ENCODE results near the gene MAP3K7CL. TPM values are rescaled to one million over a fixed set of nuclear protein-coding genes. Genes with fewer than 3 reads are reported as not detected.

MAP3K7CL gene
- total and polyA plus RNA-seq, 2 of the 8 experiments (the other 6 are each of a cell fraction or from before 2014, with no cell fraction given): not detected

DNA sequence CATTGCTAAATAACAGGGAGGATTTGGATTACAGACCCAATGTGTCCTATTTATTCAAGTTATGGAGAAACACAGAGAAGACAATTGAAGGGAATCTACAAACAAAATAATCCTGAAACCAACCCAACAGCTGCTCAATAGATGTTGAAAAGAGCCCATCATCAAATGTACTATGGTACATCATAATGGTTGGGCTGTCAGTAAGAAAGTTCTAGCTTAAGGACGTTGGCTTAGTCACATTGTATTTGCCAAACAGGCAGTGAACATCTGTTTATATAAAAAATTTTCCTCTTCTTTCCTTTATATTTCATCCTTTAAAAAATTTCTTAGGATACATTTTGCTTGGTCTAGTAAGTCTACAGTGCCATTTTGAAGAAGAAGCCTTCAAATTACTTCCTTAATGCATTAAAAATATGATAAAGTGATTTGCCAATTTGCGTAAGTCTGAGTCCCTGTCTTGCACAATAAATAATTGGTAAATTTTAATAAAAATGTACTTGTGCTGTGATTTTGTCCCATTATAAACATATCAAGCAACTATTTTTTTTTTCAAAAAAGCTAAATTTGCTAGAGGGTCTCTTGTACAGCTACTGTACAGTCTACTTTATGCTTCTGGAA lies 14.4 kb downstream of the MAP3K7CL start:
- Histone ChIP-seq H2BK15ac (ENCODE audit: low read length) (no peak overlapping the region), H3K9me3 (ENCODE audit: insufficient read depth in 2 of 2, low read depth in 1 of 2, low read length in 1 of 2) (no peaks in the 10 kb centered on the region), H3K4ac (replicated peaks; ENCODE audit: insufficient read length, low read depth, low read length) (no peak overlapping the region), H4K5ac (ENCODE audit: insufficient read length, low read depth, low read length) (no peak overlapping the region), H3K4me1 (replicated peaks in 1 of 4; ENCODE audit: control insufficient read depth in 3 of 4, insufficient read depth in 4 of 4, low read length in 3 of 4) (no peaks in the 10 kb centered on the region), H3K27ac (ENCODE audit: low read depth, low read length) (no peak overlapping the region), H3K4me2 (ENCODE audit: insufficient read depth in 1 of 2, low read depth in 2 of 2, low read length in 2 of 2) (no peak overlapping the region), H2BK20ac (ENCODE audit: low read length) (no peak overlapping the region), H2BK12ac (ENCODE audit: low read depth, low read length) (no peak overlapping the region), H3K18ac (ENCODE audit: extremely low read depth, low read length) (no peak overlapping the region), H2BK5ac (ENCODE audit: low read depth, low read length) (no peak overlapping the region), H3K4me3 (ENCODE audit: extremely low read depth in 1 of 4, insufficient read depth in 2 of 4, low read depth in 3 of 4, low read length in 4 of 4) (no peak overlapping the region), H2BK120ac (replicated peaks; ENCODE audit: low read depth, low read length) (no peak overlapping the region), H3K27me3 (replicated peaks in 1 of 4; ENCODE audit: control insufficient read depth in 3 of 4, extremely low read depth in 1 of 4, insufficient read depth in 3 of 4, low read length in 3 of 4) (no peaks in the 10 kb centered on the region), H4K20me1 (replicated peaks in 1 of 2; ENCODE audit: control insufficient read depth in 1 of 2, insufficient read depth in 2 of 2, low read length in 2 of 2) (no peaks in the 10 kb centered on the region), H3K79me2 (ENCODE audit: control insufficient read depth in 1 of 2, insufficient read depth in 2 of 2, low read length in 2 of 2) (no peaks in the 10 kb centered on the region), H4K91ac (replicated peaks; ENCODE audit: insufficient read length, low read length) (no peak overlapping the region), H3K14ac (ENCODE audit: insufficient read length) (no peak overlapping the region), H2AK5ac (ENCODE audit: low read depth, low read length) (no peak overlapping the region), H3K36me3 (ENCODE audit: control insufficient read depth in 2 of 4, insufficient read depth in 4 of 4, low read length in 3 of 4) (no peaks in the 10 kb centered on the region), H3K79me1 (ENCODE audit: low read depth, low read length) (no peaks in the 10 kb centered on the region), H2AFZ (ENCODE audit: low read length) (no peak overlapping the region), H3K23ac (ENCODE audit: insufficient read length) (no peak overlapping the region), H3K23me2 (ENCODE audit: low read depth, low read length) (no peaks in the 10 kb centered on the region), H3K56ac (replicated peaks; ENCODE audit: insufficient read length, low read depth, low read length) (no peak overlapping the region), H3K9ac (replicated peaks in 1 of 4; ENCODE audit: extremely low read depth in 1 of 4, low read depth in 3 of 4, low read length in 3 of 4) (no peak overlapping the region), H4K8ac (ENCODE audit: extremely low read depth, insufficient read depth, low read length) (no peak overlapping the region)
- DNase-seq (ENCODE audit: low read depth in 1 of 2, low spot score in 2 of 2) (no peak), FAIRE-seq (no peak)
- WGBS, 2 experiments (ENCODE audit: extremely low coverage in 1 of 2, insufficient coverage in 1 of 2, insufficient read length in 1 of 2, insufficient replicate concordance in 2 of 2, low coverage in 1 of 2, low lambda C conversion rate in 2 of 2, missing lambda C conversion rate in 1 of 2): 95% methylated on average over 2 of the region's 2 CpGs; no CpG with 5 or more reads in 1 of the 2 experiments
- ChIA-PET CTCF (ENCODE audit: partially characterized antibody) (interaction anchor here (0.6 to 0.8 kb wide), 3 partner anchors 10 to 145 kb away, joined by 3 read pairs; no protein-coding TSS in a partner anchor), POLR2A (ENCODE audit: partially characterized antibody) (no interaction called here)
- TF ChIP-seq, protein P1, sequence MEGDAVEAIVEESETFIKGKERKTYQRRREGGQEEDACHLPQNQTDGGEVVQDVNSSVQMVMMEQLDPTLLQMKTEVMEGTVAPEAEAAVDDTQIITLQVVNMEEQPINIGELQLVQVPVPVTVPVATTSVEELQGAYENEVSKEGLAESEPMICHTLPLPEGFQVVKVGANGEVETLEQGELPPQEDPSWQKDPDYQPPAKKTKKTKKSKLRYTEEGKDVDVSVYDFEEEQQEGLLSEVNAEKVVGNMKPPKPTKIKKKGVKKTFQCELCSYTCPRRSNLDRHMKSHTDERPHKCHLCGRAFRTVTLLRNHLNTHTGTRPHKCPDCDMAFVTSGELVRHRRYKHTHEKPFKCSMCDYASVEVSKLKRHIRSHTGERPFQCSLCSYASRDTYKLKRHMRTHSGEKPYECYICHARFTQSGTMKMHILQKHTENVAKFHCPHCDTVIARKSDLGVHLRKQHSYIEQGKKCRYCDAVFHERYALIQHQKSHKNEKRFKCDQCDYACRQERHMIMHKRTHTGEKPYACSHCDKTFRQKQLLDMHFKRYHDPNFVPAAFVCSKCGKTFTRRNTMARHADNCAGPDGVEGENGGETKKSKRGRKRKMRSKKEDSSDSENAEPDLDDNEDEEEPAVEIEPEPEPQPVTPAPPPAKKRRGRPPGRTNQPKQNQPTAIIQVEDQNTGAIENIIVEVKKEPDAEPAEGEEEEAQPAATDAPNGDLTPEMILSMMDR (IDR thresholded peaks at IDR 0.05; ENCODE audit: control extremely low read depth in 1 of 3, insufficient read depth in 1 of 3, low read depth in 1 of 3, low read length in 3 of 3): no peak
- TF ChIP-seq JUN (IDR thresholded peaks at IDR 0.05; ENCODE audit: low read depth, low read length): no peak
- no peak for TF ChIP-seq CEBPB (IDR thresholded peaks at IDR 0.05; ENCODE audit: low read depth, low read length)
- no peak for TF ChIP-seq NANOG (IDR thresholded peaks at IDR 0.05; ENCODE audit: insufficient read depth, low read depth, low read length, poor library complexity, severe bottlenecking)
- TF ChIP-seq SP1 (IDR thresholded peaks at IDR 0.05; ENCODE audit: low read depth, low read length): no peak
- TF ChIP-seq, protein P2, sequence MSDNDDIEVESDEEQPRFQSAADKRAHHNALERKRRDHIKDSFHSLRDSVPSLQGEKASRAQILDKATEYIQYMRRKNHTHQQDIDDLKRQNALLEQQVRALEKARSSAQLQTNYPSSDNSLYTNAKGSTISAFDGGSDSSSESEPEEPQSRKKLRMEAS (IDR thresholded peaks at IDR 0.05): no peak
- TF ChIP-seq KDM4A (IDR thresholded peaks at IDR 0.05; ENCODE audit: low read depth, low read length, severe bottlenecking): no peak
- TF ChIP-seq RFX5 (IDR thresholded peaks at IDR 0.05; ENCODE audit: borderline replicate concordance, low read depth, low read length): no peak
- TF ChIP-seq RNF2 (IDR thresholded peaks at IDR 0.05; ENCODE audit: borderline replicate concordance, low read depth, low read length, missing control alignments, poor library complexity, severe bottlenecking): no peak
- TF ChIP-seq EZH2 (IDR thresholded peaks at IDR 0.05; ENCODE audit: low read depth, low read length, severe bottlenecking): no peak
